ENCODE results near the gene POLG2.
"Not testable (repeated sequence)": the region's sequence is repeated elsewhere in the genome, so short reads cannot be mapped to it uniquely, and the experiment has no call there.

The POLG2 gene

GRCh38 chr17:64439521-64439920 is 57.3 kb downstream of the POLG2 start:
- DNase-seq = not testable (repeated sequence)

DNA sequence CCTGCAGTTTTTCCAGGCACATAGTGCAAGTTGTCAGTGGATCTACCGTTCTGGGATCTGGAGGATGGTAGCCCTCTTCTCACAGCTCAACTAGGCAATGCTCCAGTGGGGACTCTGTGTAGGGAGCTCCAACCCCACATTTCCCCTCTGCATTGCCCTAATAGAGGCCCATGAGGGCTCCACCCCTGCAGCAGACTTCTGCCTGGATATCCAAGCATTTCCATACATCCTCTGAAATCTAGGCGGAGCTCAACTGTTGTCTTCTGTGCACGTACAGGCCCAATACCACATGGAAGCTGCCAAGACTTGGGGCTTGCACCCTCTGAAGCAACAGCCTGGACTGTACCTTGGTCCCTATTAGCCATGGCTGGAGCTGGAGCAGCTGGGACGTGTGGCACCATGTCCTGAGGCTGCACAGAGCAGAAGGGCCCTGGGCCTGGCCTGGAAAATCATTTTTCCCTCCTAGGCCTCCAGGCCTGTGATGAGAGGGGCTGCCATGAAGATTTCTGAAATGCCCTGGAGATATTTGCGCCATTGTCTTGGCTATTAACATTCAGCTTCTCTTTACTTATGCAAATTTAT is 58.8 kb downstream of the POLG2 start:
- no peak for DNase-seq

DNA sequence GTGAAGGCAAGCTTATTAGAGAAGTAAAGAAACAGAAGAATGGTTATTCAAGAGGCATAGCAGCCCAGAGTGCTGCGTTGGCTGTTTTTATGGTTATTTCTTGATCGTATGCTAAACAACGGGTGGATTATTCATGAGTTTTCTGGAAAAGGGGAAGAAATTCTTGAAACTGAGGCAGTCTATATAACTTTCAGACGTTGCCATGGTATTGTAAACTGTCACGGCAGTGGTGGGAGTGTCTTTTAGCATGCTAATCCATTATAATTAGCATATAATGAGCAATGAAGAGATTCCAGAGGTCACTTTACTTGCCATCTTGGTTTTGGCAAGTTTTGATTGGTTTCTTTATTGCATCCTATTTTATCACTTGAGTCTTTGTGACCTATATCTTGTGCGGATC is 65.3 kb downstream of the POLG2 start:
- no peak for DNase-seq

DNA sequence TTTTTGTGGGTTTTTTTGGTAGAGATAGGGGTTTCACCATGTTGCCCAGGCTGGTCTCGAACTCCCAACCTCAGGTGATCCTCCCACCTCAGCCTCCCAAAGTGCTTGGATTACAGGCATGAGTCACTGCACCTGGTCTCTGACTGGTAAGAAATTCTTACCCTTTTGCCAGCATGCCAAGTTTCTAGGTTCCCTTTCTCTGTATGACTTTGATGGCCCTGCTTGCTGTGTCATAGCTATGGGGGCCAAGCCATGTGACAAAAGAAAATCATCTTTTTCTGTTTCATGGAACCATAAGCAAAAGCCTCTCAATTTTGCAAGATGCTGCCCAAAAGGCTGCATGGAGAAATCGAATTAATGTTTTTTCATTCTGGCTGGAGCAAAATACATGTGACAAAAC is 66.8 kb downstream of the POLG2 start:
- not testable (repeated sequence) for DNase-seq

DNA sequence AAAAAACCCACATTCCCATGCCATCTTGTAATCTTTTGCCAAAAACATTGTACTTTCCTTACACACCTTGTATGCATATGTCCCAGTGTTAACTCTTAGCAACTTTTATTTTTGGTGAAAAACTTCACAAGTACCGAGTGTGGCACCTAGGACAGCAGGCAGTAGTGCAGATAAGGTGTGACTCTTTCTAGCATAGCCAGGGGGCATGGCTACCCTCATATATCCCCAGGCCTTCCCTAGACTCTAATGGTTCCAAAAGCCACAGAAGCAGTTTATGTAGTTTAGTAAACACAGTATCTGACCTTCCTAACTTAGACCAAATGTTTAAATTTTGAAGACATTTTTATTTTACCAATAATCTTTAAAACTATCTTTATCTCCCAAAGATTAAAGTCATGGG is 68.4 kb downstream of the POLG2 start:
- no peak for DNase-seq

Measured in fibroblast of skin of scalp (primary cell).